B cell (primary cell): Measurements from ENCODE around the gene GALR3. TPM values are rescaled to one million over a fixed set of nuclear protein-coding genes. Genes with fewer than 3 reads are reported as not detected.

Experiments used
- ATAC-seq: fragments of 200-7000 bp; cut with Tn5 transposase; one replicate; pipeline ENCODE4 v1.10.0; 2021; ENCODE audit warnings: low read depth, mild to moderate bottlenecking, moderate number of reproducible peaks, moderate library complexity
- CTCF ChIA-PET: fragments of 350-600 bp; sonication (Branson Sonifier 250); formaldehyde crosslinking; loops from one replicate; lab custom pipeline; 2021; ENCODE audit warnings: antibody characterized with exemption, inconsistent platforms; lab: Charles Lee
- POLR2A ChIA-PET: fragments of 350-600 bp; sonication (Branson Sonifier 250); formaldehyde crosslinking; loops from one replicate; lab custom pipeline; 2021; ENCODE audit warnings: antibody characterized with exemption; lab: Charles Lee
- DNase-seq: peaks from one replicate; pipeline ENCODE4 v3.0.0; 2013
- H2AFZ ChIP-seq: 2 replicates; pipeline ENCODE4 v1.6.1; 2012; ENCODE audit warnings: mild to moderate bottlenecking, low read depth, low read length; ENCODE audit not compliant: insufficient read depth, poor library complexity, severe bottlenecking
- H3K27ac ChIP-seq, 2 donors: 1 replicate in 1 of 2; 2 replicates in 1 of 2; pipeline ENCODE4 v1.5.1; 2012 to 2013; ENCODE audit warnings: low read length in 2 of 2, mild to moderate bottlenecking in 2 of 2, moderate library complexity in 1 of 2
- H3K27me3 ChIP-seq, 4 experiments: fragments of 200-600 bp in 1 of 4; sonication (generic) in 1 of 4; replicated peaks in 1 of 4; 1 replicate in 2 of 4; 2 replicates in 2 of 4; pipeline versions ENCODE4 v1.6.1 to v1.7.0; 2013 to 2016; ENCODE audit warnings: low read length in 3 of 4, mild to moderate bottlenecking in 2 of 4, mixed read lengths in 1 of 4, moderate library complexity in 1 of 4; ENCODE audit not compliant: insufficient read depth in 4 of 4, control insufficient read depth in 3 of 4; ENCODE audit errors: control extremely low read depth in 1 of 4
- H3K36me3 ChIP-seq, 2 experiments: replicated peaks in 1 of 2; 1 replicate in 1 of 2; 2 replicates in 1 of 2; pipeline versions ENCODE4 v1.6.1 to v1.7.1; 2013; ENCODE audit warnings: low read length in 1 of 2; ENCODE audit not compliant: insufficient read depth in 2 of 2, control insufficient read depth in 1 of 2; ENCODE audit errors: control extremely low read depth in 1 of 2, extremely low read depth in 1 of 2
- H3K4me1 ChIP-seq, 2 donors: fragments of 200-600 bp in 1 of 2; sonication (generic) in 1 of 2; 1 replicate in 1 of 2; 2 replicates in 1 of 2; pipeline versions ENCODE4 v1.5.1 to v1.6.1; 2013 to 2017; ENCODE audit warnings: low read length in 2 of 2; ENCODE audit not compliant: control insufficient read depth in 2 of 2, insufficient read depth in 2 of 2
- H3K4me2 ChIP-seq: replicated peaks from 2 replicates; pipeline ENCODE3; 2012; ENCODE audit warnings: mild to moderate bottlenecking, low read depth, low read length; ENCODE audit not compliant: poor library complexity, severe bottlenecking
- H3K4me3 ChIP-seq, 5 experiments: fragments of 200-600 bp in 1 of 5; sonication (generic) in 1 of 5; 1 replicate in 3 of 5; 2 replicates in 2 of 5; pipeline versions ENCODE4 v1.5.1 to v1.7.0; 2011 to 2016; ENCODE audit warnings: low read length in 4 of 5, mild to moderate bottlenecking in 4 of 5, low read depth in 2 of 5, control low read depth in 1 of 5, moderate library complexity in 1 of 5; ENCODE audit not compliant: insufficient read depth in 1 of 5; ENCODE audit errors: control extremely low read depth in 1 of 5, extremely low read depth in 1 of 5
- H3K79me2 ChIP-seq: fragments of 200-600 bp; sonication (generic); one replicate; pipeline ENCODE4 v1.6.0; 2016; ENCODE audit warnings: low read length; ENCODE audit not compliant: control insufficient read depth, insufficient read depth
- H3K9ac ChIP-seq: fragments of 200-600 bp; sonication (generic); 2 replicates; pipeline ENCODE4 v1.6.1; 2017; ENCODE audit warnings: mild to moderate bottlenecking, low read length, moderate library complexity
- H3K9me3 ChIP-seq, 3 donors: one replicate each; pipeline versions ENCODE4 v1.6.1 to v1.7.1; 2013; ENCODE audit warnings: low read length in 2 of 3; ENCODE audit not compliant: control insufficient read depth in 2 of 3, insufficient read depth in 1 of 3; ENCODE audit errors: control extremely low read depth in 1 of 3
- H4K20me1 ChIP-seq: 2 replicates; pipeline ENCODE4 v1.6.0; 2012; ENCODE audit warnings: mild to moderate bottlenecking, low read length; ENCODE audit not compliant: insufficient read depth, control insufficient read depth, poor library complexity, severe bottlenecking
- H3K27ac Mint-ChIP-seq: one replicate; pipeline ENCODE4 v1.8.0; 2021; ENCODE audit warnings: mixed read lengths
- H3K27me3 Mint-ChIP-seq: one replicate; pipeline ENCODE4 v1.8.0; 2021; ENCODE audit warnings: mixed read lengths
- H3K4me1 Mint-ChIP-seq: one replicate; pipeline ENCODE4 v1.8.0; 2021; ENCODE audit warnings: mixed read lengths
- H3K4me3 Mint-ChIP-seq: one replicate; pipeline ENCODE4 v1.8.0; 2021; ENCODE audit warnings: mixed read lengths
- H3K9me3 Mint-ChIP-seq: one replicate; pipeline ENCODE4 v1.8.0; 2022; ENCODE audit warnings: mixed read lengths; ENCODE audit not compliant: insufficient read depth
- EZH2 ChIP-seq: IDR thresholded peaks from 2 replicates; pipeline ENCODE4 v1.6.1; 2012; ENCODE audit warnings: borderline replicate concordance, low read depth, mild to moderate bottlenecking, moderate library complexity, low read length; ENCODE audit not compliant: insufficient read depth, poor library complexity, severe bottlenecking
- WGBS: methylation state at CpG from one replicate; pipeline ENCODE4 v1.1.5; 2013; ENCODE audit warnings: missing lambda C conversion rate; ENCODE audit not compliant: insufficient coverage; 5-methylcytosine and 5-hydroxymethylcytosine counted together
- intact Hi-C: fragments of 100-400 bp; cut with micrococcal nuclease; formaldehyde crosslinking; loops from one replicate; pipeline ENCODE4 v1.10.0; 2022
- polyA plus RNA-seq: library from polyadenylated mRNA; depleted of rRNA; stranded (reverse); fragments of >200 nt; gene quantifications from 2 replicates; pipeline ENCODE4 v1.2.3, GENCODE V29; 2012
- total RNA-seq, 2 donors: library from RNA; stranded (reverse); fragments of 120-200 nt in 1 of 2; gene quantifications; 1 replicate in 1 of 2; 2 replicates in 1 of 2; pipeline versions ENCODE4 v1.2.3 to v1.2.4, GENCODE V29; 2013 to 2022
- TF ChIP-seq, protein P1 (sequence below): fragments of 200-600 bp; IDR thresholded peaks from one replicate; pipeline ENCODE4 v1.8.0; 2022; ENCODE audit warnings: antibody characterized with exemption, mild to moderate bottlenecking

GALR3 gene
- total and polyA plus RNA-seq, 2 donors (not counting 1 experiment from before 2014, with no cell fraction given), result not detected

DNA sequence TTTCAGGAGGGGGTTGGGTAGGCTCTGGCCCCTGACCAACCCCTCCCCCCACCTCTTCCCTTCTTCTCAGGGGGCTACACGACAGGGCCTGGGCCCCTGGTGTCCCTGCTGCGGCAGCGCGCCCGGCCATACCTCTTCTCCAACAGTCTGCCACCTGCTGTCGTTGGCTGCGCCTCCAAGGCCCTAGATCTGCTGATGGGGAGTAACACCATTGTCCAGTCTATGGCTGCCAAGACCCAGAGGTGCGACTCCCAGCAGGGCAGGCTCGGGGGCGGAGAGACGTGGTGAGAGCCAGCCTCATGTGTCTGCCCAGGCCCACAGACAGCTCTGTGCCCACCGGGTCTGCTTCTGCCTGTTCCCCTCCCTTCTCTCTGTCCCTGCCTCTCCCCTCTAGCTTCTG, 7.6 kb upstream of the GALR3 start:
- no peak for TF ChIP-seq EZH2
- TF ChIP-seq, protein P1, sequence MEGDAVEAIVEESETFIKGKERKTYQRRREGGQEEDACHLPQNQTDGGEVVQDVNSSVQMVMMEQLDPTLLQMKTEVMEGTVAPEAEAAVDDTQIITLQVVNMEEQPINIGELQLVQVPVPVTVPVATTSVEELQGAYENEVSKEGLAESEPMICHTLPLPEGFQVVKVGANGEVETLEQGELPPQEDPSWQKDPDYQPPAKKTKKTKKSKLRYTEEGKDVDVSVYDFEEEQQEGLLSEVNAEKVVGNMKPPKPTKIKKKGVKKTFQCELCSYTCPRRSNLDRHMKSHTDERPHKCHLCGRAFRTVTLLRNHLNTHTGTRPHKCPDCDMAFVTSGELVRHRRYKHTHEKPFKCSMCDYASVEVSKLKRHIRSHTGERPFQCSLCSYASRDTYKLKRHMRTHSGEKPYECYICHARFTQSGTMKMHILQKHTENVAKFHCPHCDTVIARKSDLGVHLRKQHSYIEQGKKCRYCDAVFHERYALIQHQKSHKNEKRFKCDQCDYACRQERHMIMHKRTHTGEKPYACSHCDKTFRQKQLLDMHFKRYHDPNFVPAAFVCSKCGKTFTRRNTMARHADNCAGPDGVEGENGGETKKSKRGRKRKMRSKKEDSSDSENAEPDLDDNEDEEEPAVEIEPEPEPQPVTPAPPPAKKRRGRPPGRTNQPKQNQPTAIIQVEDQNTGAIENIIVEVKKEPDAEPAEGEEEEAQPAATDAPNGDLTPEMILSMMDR, result no peak
- 100% methylated on average over 12 of the region's 12 CpGs for WGBS
- CTCF ChIA-PET, result interaction anchor here (0.8 to 6.0 kb wide), 5 partner anchors 24 to 150 kb away, joined by 3 to 177 read pairs (median 4); no protein-coding TSS in a partner anchor
- DNase-seq (no peak), ATAC-seq (no peak)
- peaks cover 0 to 4% (median 0%) of the 10 kb centered on the region in 3 donors for H3K9me3 ChIP-seq
- no peak overlapping the region for H3K4me3 ChIP-seq
- peaks cover 10% of the 10 kb centered on the region for H3K4me1 Mint-ChIP-seq
- H3K79me2 ChIP-seq, result no peaks in the 10 kb centered on the region
- H3K27ac ChIP-seq, result no peak overlapping the region
- intact Hi-C loops, result loop anchor here (5.0 kb wide), 1 partner anchor 137 kb away; the partner anchor contains the start of genes C22orf23 and POLR2F
- no peak overlapping the region for H2AFZ ChIP-seq
- POLR2A ChIA-PET, result no interaction called here
- H3K36me3 ChIP-seq, result no peaks in the 10 kb centered on the region
- H3K4me3 Mint-ChIP-seq, result no peak overlapping the region
- peaks cover 21% of the 10 kb centered on the region for H3K27me3 Mint-ChIP-seq
- H4K20me1 ChIP-seq, result no peaks in the 10 kb centered on the region
- no peak overlapping the region for H3K27ac Mint-ChIP-seq
- peaks cover 19 to 20% of the 10 kb centered on the region in 2 donors for H3K4me1 ChIP-seq
- H3K9me3 Mint-ChIP-seq, result no peaks in the 10 kb centered on the region
- H3K27me3 ChIP-seq, result peaks cover 0 to 50% (median 7%) of the 10 kb centered on the region in 4 experiments
- no peak overlapping the region for H3K4me2 ChIP-seq
- H3K9ac ChIP-seq, result no peak overlapping the region

DNA sequence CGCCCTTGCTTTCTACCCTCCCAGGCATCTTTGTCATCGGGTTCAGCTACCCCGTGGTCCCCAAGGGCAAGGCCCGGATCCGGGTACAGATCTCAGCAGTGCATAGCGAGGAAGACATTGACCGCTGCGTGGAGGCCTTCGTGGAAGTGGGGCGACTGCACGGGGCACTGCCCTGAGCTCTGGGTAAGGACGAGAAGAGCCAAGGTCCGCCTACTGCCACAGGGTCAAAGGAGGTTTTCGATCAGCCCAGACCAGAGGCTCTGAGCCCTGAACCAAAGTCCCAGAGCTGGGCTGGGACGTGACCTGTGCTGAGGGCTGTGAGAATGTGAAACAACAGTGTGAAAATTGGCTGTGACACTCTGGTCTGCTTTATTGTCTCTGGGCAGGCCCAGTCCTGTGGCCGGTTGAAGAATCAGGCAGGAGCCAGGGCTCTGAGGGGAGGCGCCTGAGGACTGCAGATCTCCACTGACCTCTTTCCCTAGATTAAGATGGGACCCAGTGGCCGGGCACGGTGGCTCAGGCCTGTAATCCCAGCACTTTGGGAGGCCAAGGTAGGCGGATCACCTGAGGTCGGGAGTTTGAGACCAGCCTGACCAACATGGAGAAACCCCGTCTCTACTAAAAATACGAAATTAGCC, 6.5 kb upstream of the GALR3 start:
- no peak for DNase-seq
- TF ChIP-seq EZH2, result no peak
- TF ChIP-seq, protein P1, result no peak
- intact Hi-C loops, result loop anchor here (1.0 to 5.0 kb wide), 2 partner anchors 47 to 136 kb away; partner anchors contain the start of genes C22orf23 and POLR2F
- ATAC-seq, result no peak
- ChIA-PET POLR2A (no interaction called here), CTCF (interaction anchor here (1.0 to 6.0 kb wide), 20 partner anchors 9 to 224 kb away, joined by 3 to 177 read pairs (median 6); partner anchors contain the start of genes ANKRD54, C22orf23, EIF3L and GCAT)
- H3K4me3 Mint-ChIP-seq, result no peak overlapping the region
- H3K27me3 Mint-ChIP-seq, result peaks cover 22% of the 10 kb centered on the region
- Histone ChIP-seq H3K4me1 (peaks cover 19 to 20% of the 10 kb centered on the region in 2 donors), H3K27ac (no peak overlapping the region), H3K4me2 (no peak overlapping the region), H3K9me3 (peaks cover 0 to 4% (median 0%) of the 10 kb centered on the region in 3 donors), H3K36me3 (no peaks in the 10 kb centered on the region), H4K20me1 (no peaks in the 10 kb centered on the region), H3K27me3 (peaks cover 0 to 44% (median 7%) of the 10 kb centered on the region in 4 experiments), H3K4me3 (no peak overlapping the region), H3K9ac (no peak overlapping the region), H2AFZ (no peak overlapping the region), H3K79me2 (no peaks in the 10 kb centered on the region)
- H3K27ac Mint-ChIP-seq, result no peak overlapping the region
- no peaks in the 10 kb centered on the region for H3K9me3 Mint-ChIP-seq
- H3K4me1 Mint-ChIP-seq, result peaks cover 10% of the 10 kb centered on the region
- WGBS, result 96% methylated on average over 19 of the region's 23 CpGs
